CD4-positive, alpha-beta T cell (primary cell): ENCODE results near the gene AGT. TPM values are rescaled to one million over a fixed set of nuclear protein-coding genes. Genes with fewer than 3 reads are reported as not detected.

ENCODE experiments used
- ATAC-seq: fragments of 200-7000 bp; cut with Tn5 transposase; one replicate; pipeline ENCODE4 v1.10.0; 2022; ENCODE audit warnings: mild to moderate bottlenecking; ENCODE audit not compliant: poor library complexity
- CTCF ChIA-PET: fragments of 350-600 bp; sonication (Branson Sonifier 250); formaldehyde crosslinking; loops from one replicate; lab custom pipeline; 2021; ENCODE audit warnings: antibody characterized with exemption, inconsistent platforms; lab: Charles Lee
- POLR2A ChIA-PET: fragments of 350-600 bp; sonication (Branson Sonifier 250); formaldehyde crosslinking; loops from one replicate; lab custom pipeline; 2021; ENCODE audit warnings: antibody characterized with exemption, inconsistent platforms; lab: Charles Lee
- DNase-seq, 14 experiments: peaks; one replicate each; pipeline ENCODE4 v3.0.0-alpha.2; 2013 to 2020; ENCODE audit warnings: mixed read lengths in 2 of 14
- H3K27ac ChIP-seq, 2 donors: one replicate each; pipeline versions ENCODE4 v1.5.1 to v1.7.0; 2013; ENCODE audit warnings: low read length in 2 of 2, low read depth in 1 of 2, mild to moderate bottlenecking in 1 of 2
- H3K27me3 ChIP-seq, 2 experiments: 1 replicate in 1 of 2; 2 replicates in 1 of 2; pipeline versions ENCODE4 v1.6.1 to v1.7.0; 2013; ENCODE audit warnings: low read length in 2 of 2, control low read depth in 1 of 2, mild to moderate bottlenecking in 1 of 2, moderate library complexity in 1 of 2; ENCODE audit not compliant: insufficient read depth in 2 of 2, control insufficient read depth in 1 of 2
- H3K36me3 ChIP-seq: one replicate; pipeline ENCODE4 v1.6.1; 2013; ENCODE audit warnings: low read length, control low read depth; ENCODE audit not compliant: insufficient read depth
- H3K4me1 ChIP-seq: one replicate; pipeline ENCODE4 v1.6.1; 2013; ENCODE audit warnings: low read length, control low read depth; ENCODE audit not compliant: insufficient read depth
- H3K4me3 ChIP-seq: one replicate; pipeline ENCODE4 v1.5.1; 2013; ENCODE audit warnings: mild to moderate bottlenecking, low read length, moderate library complexity
- H3K9me3 ChIP-seq, 2 experiments: 1 replicate in 1 of 2; 2 replicates in 1 of 2; pipeline versions ENCODE4 v1.6.1 to v1.7.0; 2013; ENCODE audit warnings: low read length in 2 of 2, mild to moderate bottlenecking in 2 of 2, control low read depth in 1 of 2, moderate library complexity in 1 of 2; ENCODE audit not compliant: control insufficient read depth in 1 of 2, insufficient read depth in 1 of 2
- H3K27ac Mint-ChIP-seq: one replicate; pipeline ENCODE4 v1.8.0; 2020; ENCODE audit warnings: mixed read lengths
- H3K27me3 Mint-ChIP-seq: one replicate; pipeline ENCODE4 v1.8.0; 2021; ENCODE audit warnings: mixed read lengths
- H3K36me3 Mint-ChIP-seq: one replicate; pipeline ENCODE4 v1.8.0; 2021; ENCODE audit warnings: low read depth, mixed read lengths
- H3K4me1 Mint-ChIP-seq: one replicate; pipeline ENCODE4 v1.8.0; 2021; ENCODE audit warnings: low read depth, mixed read lengths
- H3K4me3 Mint-ChIP-seq: one replicate; pipeline ENCODE4 v1.8.0; 2020; ENCODE audit warnings: mild to moderate bottlenecking, mixed read lengths
- H3K9me3 Mint-ChIP-seq: one replicate; pipeline ENCODE4 v1.8.0; 2020; ENCODE audit warnings: mixed read lengths
- intact Hi-C, 2 experiments: fragments of 100-400 bp; cut with DNase I in 1 of 2; cut with micrococcal nuclease in 1 of 2; formaldehyde crosslinking; loops; one replicate each; pipeline versions ENCODE4 v1.15.1 to v1.9.0; 2023 to 2025; cut with DNase I, micrococcal nuclease
- total RNA-seq, 174 experiments: library from RNA in 2 of 174; stranded (reverse) in 2 of 174; gene quantifications; one replicate each; pipeline ENCODE4 v1.2.3 and lab custom pipeline; 2021 to 2026
- TF ChIP-seq, protein P1 (sequence below): fragments of 200-600 bp; IDR thresholded peaks from one replicate; pipeline ENCODE4 v1.8.0; 2022; ENCODE audit warnings: antibody characterized with exemption, mild to moderate bottlenecking

Gene AGT
- total RNA-seq, 2 experiments from 2014 or later, result not detected

DNA sequence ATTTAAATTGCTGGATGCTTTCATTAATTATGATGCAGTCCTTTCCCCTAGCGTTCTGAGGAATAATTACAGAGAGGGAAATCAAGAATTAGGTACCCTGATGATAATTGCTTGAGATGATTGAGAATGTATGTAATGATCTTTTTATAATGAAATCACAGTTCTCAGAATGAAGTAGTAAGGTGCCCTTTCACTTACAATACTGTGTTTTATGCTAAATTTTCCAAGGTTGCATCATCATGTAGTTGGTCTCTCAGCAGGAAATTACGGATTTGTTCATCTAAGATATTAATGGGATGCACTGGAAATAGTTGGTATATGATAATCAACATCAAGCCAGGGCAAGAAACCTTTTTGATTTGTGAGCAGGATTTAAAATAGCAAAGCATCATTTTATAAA lies 34.1 kb downstream of the AGT start:
- Mint-ChIP-seq H3K36me3 (peaks cover 96% of the 10 kb centered on the region), H3K4me3 (no peak overlapping the region), H3K27ac (no peak overlapping the region), H3K27me3 (no peaks in the 10 kb centered on the region), H3K4me1 (no peaks in the 10 kb centered on the region), H3K9me3 (no peaks in the 10 kb centered on the region)
- peaks cover 81% of the 10 kb centered on the region for H3K36me3 ChIP-seq
- H3K27ac ChIP-seq, result no peak overlapping the region
- H3K4me3 ChIP-seq, result no peak overlapping the region
- H3K9me3 ChIP-seq, result no peaks in the 10 kb centered on the region
- ATAC-seq (no peak), DNase-seq (no peak)
- TF ChIP-seq, protein P1, sequence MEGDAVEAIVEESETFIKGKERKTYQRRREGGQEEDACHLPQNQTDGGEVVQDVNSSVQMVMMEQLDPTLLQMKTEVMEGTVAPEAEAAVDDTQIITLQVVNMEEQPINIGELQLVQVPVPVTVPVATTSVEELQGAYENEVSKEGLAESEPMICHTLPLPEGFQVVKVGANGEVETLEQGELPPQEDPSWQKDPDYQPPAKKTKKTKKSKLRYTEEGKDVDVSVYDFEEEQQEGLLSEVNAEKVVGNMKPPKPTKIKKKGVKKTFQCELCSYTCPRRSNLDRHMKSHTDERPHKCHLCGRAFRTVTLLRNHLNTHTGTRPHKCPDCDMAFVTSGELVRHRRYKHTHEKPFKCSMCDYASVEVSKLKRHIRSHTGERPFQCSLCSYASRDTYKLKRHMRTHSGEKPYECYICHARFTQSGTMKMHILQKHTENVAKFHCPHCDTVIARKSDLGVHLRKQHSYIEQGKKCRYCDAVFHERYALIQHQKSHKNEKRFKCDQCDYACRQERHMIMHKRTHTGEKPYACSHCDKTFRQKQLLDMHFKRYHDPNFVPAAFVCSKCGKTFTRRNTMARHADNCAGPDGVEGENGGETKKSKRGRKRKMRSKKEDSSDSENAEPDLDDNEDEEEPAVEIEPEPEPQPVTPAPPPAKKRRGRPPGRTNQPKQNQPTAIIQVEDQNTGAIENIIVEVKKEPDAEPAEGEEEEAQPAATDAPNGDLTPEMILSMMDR, result no peak
- intact Hi-C loops, result no loop called here
- CTCF ChIA-PET, result interaction anchor here (1.2 kb wide), 1 partner anchor 11 kb away, joined by 4 read pairs; no protein-coding TSS in a partner anchor
- no peaks in the 10 kb centered on the region for H3K4me1 ChIP-seq
- H3K27me3 ChIP-seq, result no peaks in the 10 kb centered on the region
- POLR2A ChIA-PET, result no interaction called here

DNA sequence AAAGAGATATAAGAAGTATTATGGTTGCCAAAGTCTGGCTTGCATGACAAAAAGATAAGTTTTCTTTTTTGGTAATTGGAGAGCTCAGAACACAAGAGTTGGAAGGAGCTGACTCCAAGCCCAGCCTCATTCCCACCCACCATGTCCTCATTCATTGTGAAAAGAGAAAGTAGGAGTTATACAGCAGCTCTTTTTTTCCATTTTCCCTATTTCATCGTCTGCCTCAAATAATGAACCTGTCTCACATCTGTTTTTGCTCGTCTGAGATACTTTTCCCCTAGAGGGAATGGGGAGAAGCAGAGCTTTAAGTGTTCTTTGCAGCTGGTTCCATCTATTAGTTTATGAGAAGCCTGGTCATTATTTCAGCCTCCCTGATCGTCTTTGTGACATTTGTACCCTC lies 34.7 kb downstream of the AGT start:
- ATAC-seq (no peak), DNase-seq (no peak)
- no peaks in the 10 kb centered on the region for H3K9me3 ChIP-seq
- Mint-ChIP-seq H3K27me3 (no peaks in the 10 kb centered on the region), H3K4me1 (no peaks in the 10 kb centered on the region), H3K4me3 (no peak overlapping the region), H3K27ac (no peak overlapping the region), H3K36me3 (peaks cover 96% of the 10 kb centered on the region), H3K9me3 (no peaks in the 10 kb centered on the region)
- ChIA-PET POLR2A (no interaction called here), CTCF (interaction anchor here (1.2 kb wide), 1 partner anchor 11 kb away, joined by 4 read pairs; no protein-coding TSS in a partner anchor)
- no peaks in the 10 kb centered on the region for H3K27me3 ChIP-seq
- TF ChIP-seq, protein P1, result no peak
- no peak overlapping the region for H3K27ac ChIP-seq
- peaks cover 79% of the 10 kb centered on the region for H3K36me3 ChIP-seq
- no peaks in the 10 kb centered on the region for H3K4me1 ChIP-seq
- intact Hi-C loops, result no loop called here
- no peak overlapping the region for H3K4me3 ChIP-seq

DNA sequence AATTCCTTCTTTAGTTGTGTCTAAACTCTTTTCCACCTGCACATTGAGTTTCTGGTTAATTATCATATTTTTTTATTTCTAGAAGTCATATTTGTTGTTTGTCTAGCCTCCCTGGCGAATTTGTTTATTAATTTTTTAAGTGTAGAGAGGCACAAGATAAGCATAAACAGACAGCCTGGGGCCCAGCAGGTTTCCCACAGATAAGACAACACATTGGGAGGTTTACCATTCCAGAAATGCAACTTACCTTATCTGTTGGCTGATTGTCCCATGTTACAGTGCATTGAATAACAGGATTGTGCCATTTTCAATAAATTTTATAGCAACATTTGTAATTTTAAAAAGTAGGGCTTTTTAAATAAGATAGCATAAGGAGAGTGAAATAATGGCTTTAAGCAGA lies 36.7 kb downstream of the AGT start:
- ATAC-seq, result no peak
- no peaks in the 10 kb centered on the region for H3K9me3 Mint-ChIP-seq
- POLR2A ChIA-PET, result no interaction called here
- H3K36me3 ChIP-seq, result peaks cover 77% of the 10 kb centered on the region
- CTCF ChIA-PET, result no interaction called here
- DNase-seq, result no peak
- H3K27ac ChIP-seq, result no peak overlapping the region
- TF ChIP-seq, protein P1, result no peak
- peaks cover 96% of the 10 kb centered on the region for H3K36me3 Mint-ChIP-seq
- H3K4me3 ChIP-seq, result no peak overlapping the region
- H3K4me3 Mint-ChIP-seq, result no peak overlapping the region
- no peak overlapping the region for H3K27ac Mint-ChIP-seq
- H3K4me1 Mint-ChIP-seq, result no peaks in the 10 kb centered on the region
- H3K4me1 ChIP-seq, result no peaks in the 10 kb centered on the region
- H3K27me3 ChIP-seq, result no peaks in the 10 kb centered on the region
- no peaks in the 10 kb centered on the region for H3K9me3 ChIP-seq
- intact Hi-C loops, result no loop called here
- H3K27me3 Mint-ChIP-seq, result no peaks in the 10 kb centered on the region
